A673 (cell line): Measurements from ENCODE around the gene NDUFV2. TPM values are rescaled to one million over a fixed set of nuclear protein-coding genes. Genes with fewer than 3 reads are reported as not detected.

Experiments used
- BruUV-seq: library from RNA; stranded (reverse); fragments of 400-500 nt; replicated peaks from 2 replicates; lab custom pipeline; 2021; lab: Mats Ljungman, UMichigan
- CTCF ChIA-PET: fragments of 300-600 bp; sonication (Branson Sonifier 250); formaldehyde crosslinking; loops from one replicate; lab custom pipeline; 2022; ENCODE audit warnings: antibody characterized with exemption; lab: Charles Lee
- POLR2A ChIA-PET: fragments of 300-600 bp; sonication (Branson Sonifier 250); formaldehyde crosslinking; loops from one replicate; lab custom pipeline; 2022; ENCODE audit warnings: antibody characterized with exemption; ENCODE audit not compliant: low non-redundant PET; lab: Charles Lee
- DNase-seq: peaks from one replicate; pipeline ENCODE4 v3.0.0-alpha.2; 2015; ENCODE audit warnings: low spot score
- H3K27ac ChIP-seq: fragments of 200-600 bp; sonication (generic); 2 replicates; pipeline ENCODE4 v1.5.1; 2016; ENCODE audit warnings: mixed run types, low read depth, mild to moderate bottlenecking, mixed read lengths, antibody characterized with exemption, low read length; ENCODE audit not compliant: poor library complexity, severe bottlenecking
- H3K27me3 ChIP-seq: fragments of 200-600 bp; sonication (generic); replicated peaks from 2 replicates; pipeline ENCODE4 v1.6.1; 2017; ENCODE audit warnings: mixed run types, low read depth, mild to moderate bottlenecking, mixed read lengths, antibody characterized with exemption, low read length; ENCODE audit not compliant: insufficient read depth, poor library complexity
- H3K36me3 ChIP-seq: fragments of 200-600 bp; sonication (generic); 2 replicates; pipeline ENCODE4 v1.6.1; 2016; ENCODE audit warnings: mixed run types, mild to moderate bottlenecking, mixed read lengths, antibody characterized with exemption, low read length; ENCODE audit not compliant: insufficient read depth, poor library complexity, severe bottlenecking
- H3K4me1 ChIP-seq: fragments of 200-600 bp; sonication (generic); 2 replicates; pipeline ENCODE4 v1.6.1; 2017; ENCODE audit warnings: mixed run types, mild to moderate bottlenecking, mixed read lengths, antibody characterized with exemption, low read length; ENCODE audit not compliant: insufficient read depth, poor library complexity, severe bottlenecking
- H3K4me3 ChIP-seq: fragments of 200-600 bp; sonication (generic); 2 replicates; pipeline ENCODE4 v1.5.1; 2016; ENCODE audit warnings: low read depth, mixed run types, mild to moderate bottlenecking, mixed read lengths, low read length; ENCODE audit not compliant: poor library complexity, severe bottlenecking
- H3K9me3 ChIP-seq: fragments of 200-600 bp; sonication (generic); 2 replicates; pipeline ENCODE4 v1.6.1; 2016; ENCODE audit warnings: mixed run types, low read depth, mild to moderate bottlenecking, mixed read lengths, antibody characterized with exemption, low read length; ENCODE audit not compliant: poor library complexity, severe bottlenecking
- EZH2 ChIP-seq: fragments of 200-600 bp; sonication (generic); IDR thresholded peaks from 2 replicates; pipeline ENCODE4 v1.6.1; 2017; ENCODE audit warnings: borderline replicate concordance, low read depth, mild to moderate bottlenecking, mixed read lengths, antibody characterized with exemption, low read length; ENCODE audit not compliant: poor library complexity, severe bottlenecking
- intact Hi-C: fragments of 100-400 bp; cut with micrococcal nuclease; formaldehyde crosslinking; loops from one replicate; pipeline ENCODE4 v1.10.0; 2022; ENCODE audit not compliant: unreplicated experiment
- total RNA-seq: library from RNA; stranded (reverse); gene quantifications from 2 replicates; pipeline ENCODE4 v1.2.3, GENCODE V29; 2021
- TF ChIP-seq, protein P1 (sequence below): fragments of 300-800, 200-600 bp; sonication (generic); conservative IDR thresholded peaks from 2 replicates; pipeline ENCODE4 v1.5.1; 2017; ENCODE audit warnings: low read depth, mild to moderate bottlenecking, antibody characterized with exemption, low read length, moderate library complexity, mixed read lengths

The NDUFV2 gene
- total RNA-seq, 1 experiment from 2014 or later, result 161 TPM

GRCh38 chr18:9070212-9070611, 32.3 kb upstream of the NDUFV2 start:
- Histone ChIP-seq H3K4me3 (no peak overlapping the region), H3K9me3 (no peaks in the 10 kb centered on the region), H3K27ac (no peak overlapping the region), H3K27me3 (no peaks in the 10 kb centered on the region), H3K4me1 (no peaks in the 10 kb centered on the region), H3K36me3 (no peaks in the 10 kb centered on the region)
- ChIA-PET POLR2A (no interaction called here), CTCF (no interaction called here)
- intact Hi-C loops, result no loop called here
- no peak for TF ChIP-seq EZH2
- TF ChIP-seq, protein P1, sequence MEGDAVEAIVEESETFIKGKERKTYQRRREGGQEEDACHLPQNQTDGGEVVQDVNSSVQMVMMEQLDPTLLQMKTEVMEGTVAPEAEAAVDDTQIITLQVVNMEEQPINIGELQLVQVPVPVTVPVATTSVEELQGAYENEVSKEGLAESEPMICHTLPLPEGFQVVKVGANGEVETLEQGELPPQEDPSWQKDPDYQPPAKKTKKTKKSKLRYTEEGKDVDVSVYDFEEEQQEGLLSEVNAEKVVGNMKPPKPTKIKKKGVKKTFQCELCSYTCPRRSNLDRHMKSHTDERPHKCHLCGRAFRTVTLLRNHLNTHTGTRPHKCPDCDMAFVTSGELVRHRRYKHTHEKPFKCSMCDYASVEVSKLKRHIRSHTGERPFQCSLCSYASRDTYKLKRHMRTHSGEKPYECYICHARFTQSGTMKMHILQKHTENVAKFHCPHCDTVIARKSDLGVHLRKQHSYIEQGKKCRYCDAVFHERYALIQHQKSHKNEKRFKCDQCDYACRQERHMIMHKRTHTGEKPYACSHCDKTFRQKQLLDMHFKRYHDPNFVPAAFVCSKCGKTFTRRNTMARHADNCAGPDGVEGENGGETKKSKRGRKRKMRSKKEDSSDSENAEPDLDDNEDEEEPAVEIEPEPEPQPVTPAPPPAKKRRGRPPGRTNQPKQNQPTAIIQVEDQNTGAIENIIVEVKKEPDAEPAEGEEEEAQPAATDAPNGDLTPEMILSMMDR, result no peak
- DNase-seq, result no peak
- BruUV-seq, result no TSS peak

- Histone ChIP-seq H3K9me3 (no peaks in the 10 kb centered on the region), H3K4me1 (no peaks in the 10 kb centered on the region), H3K36me3 (no peaks in the 10 kb centered on the region), H3K27me3 (no peaks in the 10 kb centered on the region), H3K27ac (no peak overlapping the region), H3K4me3 (no peak overlapping the region)
- BruUV-seq, result no TSS peak
- DNase-seq, result no peak
- ChIA-PET POLR2A (no interaction called here), CTCF (interaction anchor here (0.6 kb wide), 1 partner anchor 14 kb away, joined by 5 read pairs; no protein-coding TSS in a partner anchor)
- intact Hi-C loops, result no loop called here
- TF ChIP-seq, protein P1, result no peak
- TF ChIP-seq EZH2, result no peak
Measured at GRCh38 chr18:9079818-9080528, 22.5 kb upstream of the NDUFV2 start.

GRCh38 chr18:9081940-9082339, 20.6 kb upstream of the NDUFV2 start:
- intact Hi-C loops, result no loop called here
- no peak overlapping the region for H3K4me3 ChIP-seq
- no peaks in the 10 kb centered on the region for H3K36me3 ChIP-seq
- no peak for DNase-seq
- POLR2A ChIA-PET, result no interaction called here
- TF ChIP-seq, protein P1, result no peak
- no peak for TF ChIP-seq EZH2
- no peak overlapping the region for H3K27ac ChIP-seq
- CTCF ChIA-PET, result no interaction called here
- H3K9me3 ChIP-seq, result no peaks in the 10 kb centered on the region
- no TSS peak for BruUV-seq
- no peaks in the 10 kb centered on the region for H3K4me1 ChIP-seq
- no peaks in the 10 kb centered on the region for H3K27me3 ChIP-seq
